Endothelial cell of umbilical vein (primary cell): ENCODE results near the gene ZBTB33. TPM values are rescaled to one million over a fixed set of nuclear protein-coding genes. Genes with fewer than 3 reads are reported as not detected.

Experiments used
- BruUV-seq: library from RNA; stranded (reverse); fragments of 400-500 nt; replicated peaks from 2 replicates; lab custom pipeline; 2021; lab: Mats Ljungman, UMichigan
- CTCF ChIA-PET: fragments of 300-600, 350-600 bp; sonication (Branson Sonifier 250); formaldehyde crosslinking; loops from one replicate; lab custom pipeline; 2021; ENCODE audit warnings: antibody characterized with exemption, inconsistent platforms; lab: Charles Lee
- POLR2A ChIA-PET: fragments of 300-600, 350-600 bp; sonication (Branson Sonifier 250); formaldehyde crosslinking; loops from one replicate; lab custom pipeline; 2021; ENCODE audit warnings: antibody characterized with exemption, inconsistent platforms; lab: Charles Lee
- DNase-seq: peaks from one replicate; pipeline ENCODE4 v3.0.0-alpha.2; 2011; ENCODE audit warnings: low read depth, low spot score
- FAIRE-seq: peaks from 2 replicates; lab custom pipeline; 2011; peaks lifted over from hg19 to GRCh38; lab: Jason Lieb, UNC
- H2AFZ ChIP-seq: 2 replicates; pipeline ENCODE4 v1.6.0; 2012; ENCODE audit warnings: low read depth, low read length, control low read depth, inconsistent platforms
- H3K27ac ChIP-seq: 2 replicates; pipeline ENCODE4 v1.5.1; 2011; ENCODE audit warnings: low read depth, mild to moderate bottlenecking, control low read depth, low read length, moderate library complexity; ENCODE audit not compliant: insufficient read depth
- H3K27me3 ChIP-seq, 2 experiments: 2 replicates each; pipeline versions ENCODE4 v1.6.0 to v1.6.1; 2011; ENCODE audit warnings: low read length in 2 of 2, mixed read lengths in 1 of 2; ENCODE audit not compliant: control insufficient read depth in 2 of 2, insufficient read depth in 2 of 2
- H3K36me3 ChIP-seq, 2 experiments: 2 replicates in 1 of 2; 3 replicates in 1 of 2; pipeline ENCODE4 v1.5.1; 2011; ENCODE audit warnings: low read length in 2 of 2, mild to moderate bottlenecking in 1 of 2, moderate library complexity in 1 of 2; ENCODE audit not compliant: control insufficient read depth in 2 of 2, insufficient read depth in 2 of 2; ENCODE audit errors: extremely low read depth in 1 of 2
- H3K4me1 ChIP-seq: 3 replicates; pipeline ENCODE4 v1.5.1; 2011; ENCODE audit warnings: mild to moderate bottlenecking, low read length; ENCODE audit not compliant: control insufficient read depth, insufficient read depth; ENCODE audit errors: extremely low read depth
- H3K4me2 ChIP-seq: 2 replicates; pipeline ENCODE4 v1.6.1; 2011; ENCODE audit warnings: low read length, control low read depth, mixed read lengths; ENCODE audit not compliant: insufficient read depth
- H3K4me3 ChIP-seq, 3 experiments: fragments of 200-600 bp in 1 of 3; sonication (generic), shearing (Covaris generic) in 1 of 3; replicated peaks in 1 of 3; 2 replicates each; pipeline ENCODE4 v1.5.1; 2011 to 2016; ENCODE audit warnings: control low read depth in 3 of 3, low read length in 3 of 3, mild to moderate bottlenecking in 2 of 3, inconsistent platforms in 1 of 3, low read depth in 1 of 3, moderate library complexity in 1 of 3; ENCODE audit not compliant: insufficient read depth in 1 of 3
- H3K79me2 ChIP-seq: 2 replicates; pipeline ENCODE4 v1.6.0; 2012; ENCODE audit warnings: low read length, inconsistent platforms; ENCODE audit not compliant: control insufficient read depth, insufficient read depth
- H3K9ac ChIP-seq: replicated peaks from 2 replicates; pipeline ENCODE3; 2011; ENCODE audit warnings: low read length, control low read depth; ENCODE audit not compliant: insufficient read depth; ENCODE audit errors: extremely low read depth
- H3K9me1 ChIP-seq: replicated peaks from 3 replicates; pipeline ENCODE4 v1.6.0; 2011; ENCODE audit warnings: mild to moderate bottlenecking, low read length; ENCODE audit not compliant: control insufficient read depth, insufficient read depth; ENCODE audit errors: extremely low read depth
- H3K9me3 ChIP-seq: replicated peaks from 2 replicates; pipeline ENCODE4 v1.5.1; 2012; ENCODE audit warnings: low read length, inconsistent platforms; ENCODE audit not compliant: control insufficient read depth, insufficient read depth
- H4K20me1 ChIP-seq: replicated peaks from 2 replicates; pipeline ENCODE3; 2011; ENCODE audit warnings: mild to moderate bottlenecking, low read length; ENCODE audit not compliant: control insufficient read depth, insufficient read depth; ENCODE audit errors: extremely low read depth
- EZH2 ChIP-seq: IDR thresholded peaks from 2 replicates; pipeline ENCODE4 v1.6.1; 2012; ENCODE audit warnings: borderline replicate concordance, low read depth, mild to moderate bottlenecking, moderate library complexity, low read length, inconsistent platforms; ENCODE audit not compliant: severe bottlenecking
- FOS ChIP-seq: IDR thresholded peaks from 2 replicates; pipeline ENCODE4 v1.6.1; 2011; ENCODE audit warnings: mild to moderate bottlenecking, low read length, moderate library complexity, borderline replicate concordance; ENCODE audit not compliant: insufficient read depth
- GATA2 ChIP-seq: IDR thresholded peaks from 2 replicates; pipeline ENCODE4 v1.7.0; 2011; ENCODE audit warnings: low read depth, mild to moderate bottlenecking, moderate library complexity, mixed read lengths, low read length; ENCODE audit not compliant: insufficient read length, insufficient read depth
- JUN ChIP-seq: IDR thresholded peaks from 2 replicates; pipeline ENCODE4 v1.6.1; 2011; ENCODE audit warnings: borderline replicate concordance, low read depth; ENCODE audit not compliant: insufficient read length, insufficient read depth
- MYC ChIP-seq: IDR thresholded peaks from one replicate; pipeline ENCODE4 v1.6.1; 2011; ENCODE audit warnings: mild to moderate bottlenecking, low read depth, low read length
- POLR2A ChIP-seq: IDR thresholded peaks from 2 replicates; pipeline ENCODE4 v1.6.1; 2012; ENCODE audit warnings: low read depth, mild to moderate bottlenecking, control low read depth, low read length
- POLR2AphosphoS5 ChIP-seq: IDR thresholded peaks from 2 replicates; pipeline ENCODE4 v1.6.1; 2012; ENCODE audit warnings: low read depth, mild to moderate bottlenecking, control low read depth, low read length, moderate library complexity; ENCODE audit not compliant: insufficient read depth
- dilution Hi-C: fragments of 300-500 bp; cut with MboI; formaldehyde crosslinking; loops from one replicate; pipeline ENCODE4 v1.15.0; 2019; ENCODE audit warnings: low sequenced_read_pairs; ENCODE audit not compliant: extremely low pct_ligation_motif_present
- intact Hi-C: fragments of 100-400 bp; cut with micrococcal nuclease; formaldehyde crosslinking; loops from one replicate; pipeline ENCODE4 v1.10.0; 2022
- polyA plus RNA-seq, 4 experiments: library from polyadenylated mRNA; depleted of rRNA in 3 of 4; stranded (reverse) in 3 of 4; unstranded in 1 of 4; fragments of >200 nt; gene quantifications; 2 replicates each; pipeline versions ENCODE4 v1.2.1 to v1.2.3, GENCODE V29; 2011 to 2012; ENCODE audit warnings: missing spikeins in 1 of 4
- total RNA-seq: library from RNA; stranded (reverse); gene quantifications from 2 replicates; pipeline ENCODE4 v1.2.3, GENCODE V29; 2021
- TF ChIP-seq, protein P1 (sequence below): IDR thresholded peaks from 2 replicates; pipeline ENCODE4 v1.6.1; 2011; ENCODE audit not compliant: insufficient read depth, insufficient read length
- TF ChIP-seq, protein P2 (sequence below), 2 donors: IDR thresholded peaks; 1 replicate in 1 of 2; 2 replicates in 1 of 2; pipeline ENCODE4 v1.5.1; 2011; ENCODE audit warnings: low read length in 2 of 2, mild to moderate bottlenecking in 2 of 2, moderate library complexity in 2 of 2, control low read depth in 1 of 2, inconsistent platforms in 1 of 2, low read depth in 1 of 2; ENCODE audit not compliant: insufficient read depth in 1 of 2; ENCODE audit errors: extremely low read depth in 1 of 2

Gene ZBTB33
- total and polyA plus RNA-seq, 2 donors (not counting 3 experiments of a cell fraction or from before 2014, with no cell fraction given): 3.7 to 16.3 TPM

DNA sequence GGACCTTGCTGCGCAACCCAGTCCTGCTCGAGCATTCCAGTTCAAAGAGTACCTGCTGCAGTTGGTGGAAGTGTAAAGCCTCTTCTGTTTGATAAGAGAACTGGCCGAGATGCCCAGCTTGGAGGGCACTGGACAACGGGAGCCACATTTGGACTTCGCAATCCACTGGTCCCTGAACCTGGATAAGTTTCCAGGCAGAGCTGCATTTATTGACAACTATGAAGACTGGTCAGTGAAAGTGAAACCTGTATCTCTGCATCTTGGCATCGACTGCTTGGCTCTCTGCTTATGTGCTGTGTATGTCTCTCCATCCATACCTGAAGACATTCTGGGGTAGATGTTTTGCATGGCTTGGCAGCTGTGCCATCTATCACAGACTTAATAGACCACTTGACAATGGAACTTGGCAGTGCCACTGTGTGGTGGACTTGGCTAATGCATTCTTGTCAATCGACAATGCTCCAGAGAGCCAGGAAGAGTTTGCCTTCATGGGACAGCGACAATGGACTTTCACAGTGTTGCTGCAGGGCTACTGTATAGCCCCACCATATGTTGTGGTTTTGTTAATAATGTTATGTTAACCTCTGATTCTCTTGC, 43.5 kb upstream of the ZBTB33 start:
- Histone ChIP-seq H4K20me1 (no peaks in the 10 kb centered on the region), H3K36me3 (no peaks in the 10 kb centered on the region), H3K4me2 (no peak overlapping the region), H3K79me2 (no peaks in the 10 kb centered on the region), H3K27ac (no peak overlapping the region), H2AFZ (no peak overlapping the region), H3K27me3 (peaks cover 0 to 1% of the 10 kb centered on the region in 2 experiments), H3K4me3 (no peak overlapping the region), H3K9me3 (no peaks in the 10 kb centered on the region), H3K9me1 (no peaks in the 10 kb centered on the region), H3K4me1 (no peaks in the 10 kb centered on the region), H3K9ac (no peak overlapping the region)
- dilution Hi-C loops (no loop called here), intact Hi-C loops (no loop called here)
- POLR2A ChIA-PET: no interaction called here
- BruUV-seq: no TSS peak
- FAIRE-seq (no peak), DNase-seq (no peak)
- CTCF ChIA-PET: no interaction called here
- TF ChIP-seq POLR2AphosphoS5 (no peak), GATA2 (no peak), FOS (no peak), EZH2 (no peak), JUN (no peak), MYC (no peak), POLR2A (no peak)
- TF ChIP-seq, protein P1, sequence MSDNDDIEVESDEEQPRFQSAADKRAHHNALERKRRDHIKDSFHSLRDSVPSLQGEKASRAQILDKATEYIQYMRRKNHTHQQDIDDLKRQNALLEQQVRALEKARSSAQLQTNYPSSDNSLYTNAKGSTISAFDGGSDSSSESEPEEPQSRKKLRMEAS: no peak
- TF ChIP-seq, protein P2, sequence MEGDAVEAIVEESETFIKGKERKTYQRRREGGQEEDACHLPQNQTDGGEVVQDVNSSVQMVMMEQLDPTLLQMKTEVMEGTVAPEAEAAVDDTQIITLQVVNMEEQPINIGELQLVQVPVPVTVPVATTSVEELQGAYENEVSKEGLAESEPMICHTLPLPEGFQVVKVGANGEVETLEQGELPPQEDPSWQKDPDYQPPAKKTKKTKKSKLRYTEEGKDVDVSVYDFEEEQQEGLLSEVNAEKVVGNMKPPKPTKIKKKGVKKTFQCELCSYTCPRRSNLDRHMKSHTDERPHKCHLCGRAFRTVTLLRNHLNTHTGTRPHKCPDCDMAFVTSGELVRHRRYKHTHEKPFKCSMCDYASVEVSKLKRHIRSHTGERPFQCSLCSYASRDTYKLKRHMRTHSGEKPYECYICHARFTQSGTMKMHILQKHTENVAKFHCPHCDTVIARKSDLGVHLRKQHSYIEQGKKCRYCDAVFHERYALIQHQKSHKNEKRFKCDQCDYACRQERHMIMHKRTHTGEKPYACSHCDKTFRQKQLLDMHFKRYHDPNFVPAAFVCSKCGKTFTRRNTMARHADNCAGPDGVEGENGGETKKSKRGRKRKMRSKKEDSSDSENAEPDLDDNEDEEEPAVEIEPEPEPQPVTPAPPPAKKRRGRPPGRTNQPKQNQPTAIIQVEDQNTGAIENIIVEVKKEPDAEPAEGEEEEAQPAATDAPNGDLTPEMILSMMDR (IDR thresholded peaks at IDR 0.05; ENCODE audit: extremely low read depth in 1 of 2, insufficient read depth in 1 of 2, low read depth in 1 of 2, low read length in 2 of 2): no peak
